ENCODE results near the gene MTA1.

DNA sequence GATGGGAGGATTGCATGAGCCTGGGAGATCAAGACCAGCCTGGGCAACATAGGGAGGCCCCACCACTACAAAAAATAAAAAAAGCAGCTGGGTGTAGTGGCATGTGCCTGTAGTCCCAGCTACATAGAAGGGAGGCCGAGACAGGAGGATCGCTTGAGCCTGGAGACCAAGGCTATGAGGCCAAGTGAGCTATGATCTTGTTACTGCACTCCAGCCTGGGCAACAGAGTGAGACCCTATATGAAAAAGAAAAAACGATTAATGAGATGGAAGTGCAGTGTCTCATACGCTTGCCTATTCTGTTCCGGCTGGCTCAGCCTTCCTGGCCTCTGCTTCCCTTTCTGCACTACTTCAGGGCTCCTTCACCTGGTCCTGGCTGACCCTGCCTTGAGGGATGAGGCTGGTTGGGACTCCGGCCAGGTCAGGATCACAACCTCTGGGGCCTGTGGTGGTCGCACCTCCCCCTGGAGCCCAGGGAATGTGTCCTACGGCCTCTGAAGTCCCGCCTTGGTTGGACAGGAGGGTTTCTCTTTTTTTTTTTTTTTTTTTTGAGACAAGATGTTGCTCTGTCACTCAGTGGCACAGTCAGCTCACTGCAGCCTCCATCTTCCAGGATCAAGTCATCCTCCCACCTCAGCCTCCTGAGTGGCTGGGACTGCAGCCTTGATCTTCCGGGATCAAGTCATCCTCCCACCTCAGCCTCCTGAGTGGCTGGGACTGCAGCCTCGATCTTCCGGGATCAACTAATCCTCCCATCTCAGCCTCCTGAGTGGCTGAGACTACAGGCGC lies 82.1 kb downstream of the MTA1 start:
- TF ChIP-seq POLR2A (IDR thresholded peaks at IDR 0.05; ENCODE audit: low read depth, low read length), result no peak
- TF ChIP-seq POLR2AphosphoS5 (IDR thresholded peaks at IDR 0.05; ENCODE audit: low read depth, low read length), result no peak
- TF ChIP-seq TAF1 (IDR thresholded peaks at IDR 0.05; ENCODE audit: low read depth, low read length), result no peak
- no peak for TF ChIP-seq SPI1 (IDR thresholded peaks at IDR 0.05; ENCODE audit: low read depth, low read length)

All from GM12891 (cell line).